Astrocyte (in vitro differentiated cells and primary cell): ENCODE data around the gene TNXB.

Experiments
- CTCF ChIP-seq: IDR thresholded peaks from 2 replicates; pipeline ENCODE4 v1.5.1; 2011; ENCODE audit warnings: low read depth, mild to moderate bottlenecking, inconsistent platforms, low read length, moderate library complexity; ENCODE audit not compliant: insufficient read depth
- EZH2 ChIP-seq: IDR thresholded peaks from 2 replicates; pipeline ENCODE4 v1.6.1; 2012; ENCODE audit warnings: mild to moderate bottlenecking, low read length, inconsistent platforms; ENCODE audit not compliant: insufficient read depth

GRCh38 chr6:32095338-32096086, 13.6 kb downstream of the TNXB start:
- TF ChIP-seq CTCF (no peak), EZH2 (no peak)
